Activated CD4-positive, alpha-beta T cell treated with anti-CD3 and anti-CD28 coated beads, Interleukin-2, amount 10 ng/mL, durations not matched to agents 7 days and 5 days (primary cell): ENCODE measurements around the gene PLXNA4. TPM values are rescaled to one million over a fixed set of nuclear protein-coding genes. Genes with fewer than 3 reads are reported as not detected.

ENCODE experiments used
- CTCF ChIA-PET: fragments of 350-600 bp; sonication (Branson Sonifier 250); formaldehyde crosslinking; loops from one replicate; lab custom pipeline; 2021; ENCODE audit warnings: antibody characterized with exemption; lab: Charles Lee
- POLR2A ChIA-PET: fragments of 350-600 bp; sonication (Branson Sonifier 250); formaldehyde crosslinking; loops from one replicate; lab custom pipeline; 2021; ENCODE audit warnings: antibody characterized with exemption; lab: Charles Lee
- DNase-seq: peaks from one replicate; pipeline ENCODE4 v3.0.0-alpha.2; 2020
- H3K27ac Mint-ChIP-seq: one replicate; pipeline ENCODE4 v1.8.0; 2021; ENCODE audit warnings: mild to moderate bottlenecking, moderate library complexity, mixed read lengths
- H3K27me3 Mint-ChIP-seq: one replicate; pipeline ENCODE4 v1.8.0; 2021; ENCODE audit warnings: mixed read lengths
- H3K36me3 Mint-ChIP-seq: one replicate; pipeline ENCODE4 v1.8.0; 2021; ENCODE audit warnings: low read depth, mixed read lengths
- H3K4me1 Mint-ChIP-seq: one replicate; pipeline ENCODE4 v1.8.0; 2021; ENCODE audit warnings: mixed read lengths
- H3K4me3 Mint-ChIP-seq: one replicate; pipeline ENCODE4 v1.8.0; 2021; ENCODE audit warnings: mild to moderate bottlenecking, moderate library complexity, mixed read lengths
- H3K9me3 Mint-ChIP-seq: one replicate; pipeline ENCODE4 v1.8.0; 2021; ENCODE audit warnings: mixed read lengths
- total RNA-seq, 2 experiments: library from RNA; stranded (reverse); gene quantifications; one replicate each; pipeline ENCODE4 v1.2.3, GENCODE V29; 2021

Gene PLXNA4
- total RNA-seq, 2 experiments from 2014 or later = 21.3 to 23.3 TPM

DNA sequence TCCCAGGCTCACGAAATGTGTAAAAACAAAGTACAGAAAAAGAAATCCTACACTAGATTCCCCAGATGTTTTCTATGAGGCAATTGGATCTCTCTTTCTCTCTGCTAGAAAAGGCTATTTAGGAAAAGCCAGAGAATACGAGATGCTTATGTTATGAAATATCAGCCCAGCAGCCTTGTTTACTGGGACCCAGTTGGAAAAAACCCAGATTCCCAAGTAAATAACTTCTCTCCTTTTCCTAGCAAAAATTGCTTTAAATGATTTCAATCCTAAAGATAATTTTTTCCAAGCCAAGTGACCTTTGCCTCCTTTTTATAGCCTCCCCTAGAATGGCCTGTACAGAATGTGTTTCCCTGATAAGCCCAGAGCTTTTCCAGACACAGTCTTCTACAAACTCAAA, 199.3 kb downstream of the PLXNA4 start:
- no peaks in the 10 kb centered on the region for H3K4me1 Mint-ChIP-seq
- H3K27ac Mint-ChIP-seq = no peak overlapping the region
- no peak overlapping the region for H3K4me3 Mint-ChIP-seq
- no peaks in the 10 kb centered on the region for H3K9me3 Mint-ChIP-seq
- ChIA-PET POLR2A (no interaction called here), CTCF (no interaction called here)
- H3K27me3 Mint-ChIP-seq = peaks cover 32% of the 10 kb centered on the region
- DNase-seq = no peak
- no peaks in the 10 kb centered on the region for H3K36me3 Mint-ChIP-seq

- POLR2A ChIA-PET = no interaction called here
- Mint-ChIP-seq H3K36me3 (no peaks in the 10 kb centered on the region), H3K27ac (no peak overlapping the region), H3K4me1 (no peaks in the 10 kb centered on the region), H3K4me3 (no peak overlapping the region), H3K9me3 (no peaks in the 10 kb centered on the region), H3K27me3 (peaks cover 27% of the 10 kb centered on the region)
- CTCF ChIA-PET = no interaction called here
- DNase-seq = no peak
These were observed 199.8 kb downstream of the PLXNA4 start for GRCh38 chr7:132376361-132377013.

DNA sequence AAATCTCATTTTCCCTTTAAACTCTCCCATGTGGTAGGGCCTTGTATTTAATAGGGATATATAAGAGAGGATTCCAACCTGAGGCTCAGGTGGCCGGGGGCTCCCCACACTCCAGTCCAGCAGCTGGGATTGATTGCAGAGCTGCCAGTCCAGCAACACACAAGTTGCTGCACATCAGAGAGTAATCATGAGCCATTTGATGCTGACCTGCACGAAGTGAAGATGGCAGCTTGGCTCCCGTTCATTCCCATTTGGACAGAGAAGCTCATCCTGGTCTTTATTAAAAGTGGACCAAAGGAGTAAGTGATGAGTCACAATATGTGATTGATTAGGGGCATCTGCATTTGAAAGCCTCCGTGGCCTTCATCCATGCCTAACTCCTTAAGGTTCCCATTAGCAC, 202.4 kb downstream of the PLXNA4 start:
- Mint-ChIP-seq H3K4me1 (no peaks in the 10 kb centered on the region), H3K27ac (no peak overlapping the region), H3K36me3 (no peaks in the 10 kb centered on the region), H3K4me3 (no peak overlapping the region), H3K9me3 (no peaks in the 10 kb centered on the region), H3K27me3 (peaks cover 24% of the 10 kb centered on the region)
- POLR2A ChIA-PET = no interaction called here
- DNase-seq = no peak
- CTCF ChIA-PET = interaction anchor here (1.0 to 1.1 kb wide), 3 partner anchors 19 to 262 kb away, joined by 3 to 4 read pairs (median 3); no protein-coding TSS in a partner anchor

DNA sequence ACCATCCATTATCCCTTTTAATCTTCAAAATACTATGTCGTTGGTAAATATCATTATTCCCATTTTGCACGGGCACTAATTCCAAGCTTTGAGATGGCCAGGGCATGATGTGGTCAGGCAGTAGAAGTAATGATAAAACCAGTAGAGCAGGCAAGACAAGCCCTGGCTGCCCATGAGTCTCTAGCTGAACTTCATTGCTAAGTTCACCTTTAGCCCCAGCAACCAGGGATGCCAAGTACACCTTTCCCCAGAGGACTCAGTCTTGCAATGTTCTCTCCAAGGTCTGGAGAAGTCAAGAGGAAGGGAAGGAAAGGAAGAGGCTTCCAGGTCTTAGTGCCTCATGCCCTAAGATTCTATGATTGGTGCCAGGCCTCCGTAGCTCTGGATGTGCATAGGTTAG, 203.2 kb downstream of the PLXNA4 start:
- POLR2A ChIA-PET = no interaction called here
- H3K27me3 Mint-ChIP-seq = peaks cover 25% of the 10 kb centered on the region
- no peak overlapping the region for H3K4me3 Mint-ChIP-seq
- H3K36me3 Mint-ChIP-seq = no peaks in the 10 kb centered on the region
- no peaks in the 10 kb centered on the region for H3K4me1 Mint-ChIP-seq
- no peak for DNase-seq
- H3K27ac Mint-ChIP-seq = no peak overlapping the region
- CTCF ChIA-PET = interaction anchor here (1.1 kb wide), 1 partner anchor 263 kb away, joined by 3 read pairs; no protein-coding TSS in a partner anchor
- no peaks in the 10 kb centered on the region for H3K9me3 Mint-ChIP-seq

DNA sequence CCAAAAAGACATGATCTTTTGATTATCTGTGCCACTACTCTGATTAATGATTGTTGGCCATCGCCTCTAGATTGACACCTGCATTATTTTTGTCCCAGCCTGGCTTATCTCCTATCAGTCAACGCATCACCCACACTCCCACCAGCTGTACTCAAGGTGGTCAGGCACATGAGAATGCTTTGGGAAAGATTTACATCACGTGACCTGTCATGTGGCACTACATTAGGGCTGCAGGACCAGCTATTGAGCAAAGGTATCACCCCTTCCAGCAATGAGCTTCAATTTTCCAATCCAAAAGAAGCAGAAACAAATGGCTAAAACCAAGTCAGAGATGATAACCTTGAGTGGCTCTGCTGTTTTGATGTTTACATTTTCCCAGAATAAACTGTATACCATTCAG, 204.3 kb downstream of the PLXNA4 start:
- H3K27me3 Mint-ChIP-seq = peaks cover 23% of the 10 kb centered on the region
- H3K27ac Mint-ChIP-seq = no peak overlapping the region
- POLR2A ChIA-PET = no interaction called here
- no peaks in the 10 kb centered on the region for H3K4me1 Mint-ChIP-seq
- no peaks in the 10 kb centered on the region for H3K9me3 Mint-ChIP-seq
- CTCF ChIA-PET = no interaction called here
- no peak for DNase-seq
- H3K4me3 Mint-ChIP-seq = no peak overlapping the region
- H3K36me3 Mint-ChIP-seq = no peaks in the 10 kb centered on the region

- no peak for DNase-seq
- Mint-ChIP-seq H3K9me3 (no peaks in the 10 kb centered on the region), H3K4me1 (no peaks in the 10 kb centered on the region), H3K4me3 (no peak overlapping the region), H3K27ac (no peak overlapping the region), H3K36me3 (no peaks in the 10 kb centered on the region), H3K27me3 (peaks cover 14% of the 10 kb centered on the region)
- ChIA-PET POLR2A (interaction anchor here (0.6 kb wide), 1 partner anchor 1420 kb away, joined by 3 read pairs; no protein-coding TSS in a partner anchor), CTCF (no interaction called here)
These were observed 207.9 kb downstream of the PLXNA4 start for GRCh38 chr7:132368246-132368900.

- Mint-ChIP-seq H3K4me3 (no peak overlapping the region), H3K27me3 (peaks cover 13% of the 10 kb centered on the region), H3K4me1 (no peaks in the 10 kb centered on the region), H3K36me3 (no peaks in the 10 kb centered on the region), H3K27ac (no peak overlapping the region), H3K9me3 (no peaks in the 10 kb centered on the region)
- ChIA-PET CTCF (no interaction called here), POLR2A (no interaction called here)
- no peak for DNase-seq
These were observed 208.5 kb downstream of the PLXNA4 start for GRCh38 chr7:132367795-132368194.

GRCh38 chr7:132367004-132367403, 209.3 kb downstream of the PLXNA4 start:
- no peak overlapping the region for H3K4me3 Mint-ChIP-seq
- ChIA-PET CTCF (interaction anchor here (0.7 to 1.0 kb wide), 2 partner anchors 18 to 748 kb away, joined by 3 read pairs; no protein-coding TSS in a partner anchor), POLR2A (no interaction called here)
- peaks cover 4% of the 10 kb centered on the region for H3K4me1 Mint-ChIP-seq
- H3K36me3 Mint-ChIP-seq = no peaks in the 10 kb centered on the region
- H3K9me3 Mint-ChIP-seq = no peaks in the 10 kb centered on the region
- peaks cover 16% of the 10 kb centered on the region for H3K27me3 Mint-ChIP-seq
- H3K27ac Mint-ChIP-seq = no peak overlapping the region
- DNase-seq = no peak

- no peak overlapping the region for H3K27ac Mint-ChIP-seq
- no peaks in the 10 kb centered on the region for H3K9me3 Mint-ChIP-seq
- CTCF ChIA-PET = no interaction called here
- DNase-seq = no peak
- no peaks in the 10 kb centered on the region for H3K36me3 Mint-ChIP-seq
- POLR2A ChIA-PET = no interaction called here
- no peak overlapping the region for H3K4me3 Mint-ChIP-seq
- peaks cover 14% of the 10 kb centered on the region for H3K27me3 Mint-ChIP-seq
- peaks cover 8% of the 10 kb centered on the region for H3K4me1 Mint-ChIP-seq
These were observed 212.0 kb downstream of the PLXNA4 start for GRCh38 chr7:132364226-132364625.

DNA sequence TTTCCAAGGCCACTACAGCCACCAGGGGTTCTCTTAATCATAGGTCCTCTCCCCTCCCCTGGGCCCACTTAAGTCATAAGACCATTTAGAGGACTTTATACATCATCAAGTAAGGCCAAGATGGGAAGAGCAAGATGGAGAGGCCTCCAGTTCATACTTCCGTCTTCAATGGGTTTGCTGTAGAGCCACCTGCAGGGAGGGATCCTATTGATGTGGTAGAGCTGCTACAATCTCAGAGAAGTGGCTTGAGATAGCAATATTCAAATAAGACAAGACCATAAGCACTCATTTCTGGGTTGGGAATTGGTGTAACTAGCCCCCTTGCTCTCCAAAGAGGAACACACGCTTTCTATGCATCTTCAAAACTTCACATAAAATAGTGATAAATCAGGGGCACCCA, 214.2 kb downstream of the PLXNA4 start:
- DNase-seq = no peak
- H3K9me3 Mint-ChIP-seq = no peaks in the 10 kb centered on the region
- H3K4me1 Mint-ChIP-seq = peaks cover 8% of the 10 kb centered on the region
- ChIA-PET CTCF (no interaction called here), POLR2A (no interaction called here)
- no peaks in the 10 kb centered on the region for H3K36me3 Mint-ChIP-seq
- no peak overlapping the region for H3K4me3 Mint-ChIP-seq
- peaks cover 12% of the 10 kb centered on the region for H3K27me3 Mint-ChIP-seq
- H3K27ac Mint-ChIP-seq = no peak overlapping the region

GRCh38 chr7:132361146-132361545, 215.1 kb downstream of the PLXNA4 start:
- Mint-ChIP-seq H3K4me1 (peaks cover 8% of the 10 kb centered on the region), H3K27ac (no peak overlapping the region), H3K36me3 (no peaks in the 10 kb centered on the region), H3K4me3 (no peak overlapping the region), H3K9me3 (no peaks in the 10 kb centered on the region), H3K27me3 (peaks cover 19% of the 10 kb centered on the region)
- ChIA-PET POLR2A (no interaction called here), CTCF (interaction anchor here (1.7 kb wide), 1 partner anchor 12 kb away, joined by 4 read pairs; no protein-coding TSS in a partner anchor)
- DNase-seq = no peak

GRCh38 chr7:132359743-132360142, 216.5 kb downstream of the PLXNA4 start:
- Mint-ChIP-seq H3K36me3 (no peaks in the 10 kb centered on the region), H3K27ac (no peak overlapping the region), H3K4me3 (no peak overlapping the region), H3K27me3 (peaks cover 28% of the 10 kb centered on the region), H3K9me3 (no peaks in the 10 kb centered on the region), H3K4me1 (peaks cover 8% of the 10 kb centered on the region)
- DNase-seq = no peak
- POLR2A ChIA-PET = no interaction called here
- CTCF ChIA-PET = interaction anchor here (1.7 kb wide), 1 partner anchor 10 kb away, joined by 4 read pairs; no protein-coding TSS in a partner anchor

GRCh38 chr7:132355048-132355447, 221.2 kb downstream of the PLXNA4 start:
- POLR2A ChIA-PET = no interaction called here
- CTCF ChIA-PET = no interaction called here
- peaks cover 54% of the 10 kb centered on the region for H3K27me3 Mint-ChIP-seq
- H3K4me3 Mint-ChIP-seq = no peak overlapping the region
- DNase-seq = no peak
- no peaks in the 10 kb centered on the region for H3K36me3 Mint-ChIP-seq
- H3K4me1 Mint-ChIP-seq = no peaks in the 10 kb centered on the region
- H3K9me3 Mint-ChIP-seq = no peaks in the 10 kb centered on the region
- H3K27ac Mint-ChIP-seq = no peak overlapping the region
